GM19467 (cell line): Measurements from ENCODE around the gene PTPN2.
"Not testable (repeated sequence)": the region's sequence is repeated elsewhere in the genome, so short reads cannot be mapped to it uniquely, and the experiment has no call there.

Source experiments
- ATAC-seq: cut with Tn5 transposase; IDR thresholded peaks from one replicate; pipeline ENCODE4 v1.9.1; 2021; ENCODE audit warnings: mild to moderate bottlenecking, moderate library complexity; ENCODE audit not compliant: unreplicated experiment

Gene PTPN2

GRCh38 chr18:12776821-12777471, 107.1 kb downstream of the PTPN2 start:
- ATAC-seq = no peak

DNA sequence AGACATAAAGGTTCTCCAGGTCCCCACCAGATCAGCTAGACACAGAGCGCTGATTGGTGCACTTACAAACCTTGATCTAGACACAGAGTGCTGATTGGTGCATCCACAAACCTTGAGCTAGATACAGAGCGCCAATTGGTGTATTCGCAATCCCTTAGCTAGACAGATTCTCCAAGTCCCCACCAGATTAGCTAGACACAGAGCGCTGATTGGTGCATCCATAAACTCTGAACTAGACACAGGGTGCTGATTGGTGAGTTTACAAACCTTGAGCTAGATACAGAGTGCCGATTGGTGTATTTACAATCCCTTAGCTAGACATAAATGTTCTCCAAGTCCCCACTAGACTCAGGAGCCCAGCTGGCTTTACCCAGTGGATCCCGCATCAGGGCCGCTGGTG, 107.6 kb downstream of the PTPN2 start:
- not testable (repeated sequence) for ATAC-seq

DNA sequence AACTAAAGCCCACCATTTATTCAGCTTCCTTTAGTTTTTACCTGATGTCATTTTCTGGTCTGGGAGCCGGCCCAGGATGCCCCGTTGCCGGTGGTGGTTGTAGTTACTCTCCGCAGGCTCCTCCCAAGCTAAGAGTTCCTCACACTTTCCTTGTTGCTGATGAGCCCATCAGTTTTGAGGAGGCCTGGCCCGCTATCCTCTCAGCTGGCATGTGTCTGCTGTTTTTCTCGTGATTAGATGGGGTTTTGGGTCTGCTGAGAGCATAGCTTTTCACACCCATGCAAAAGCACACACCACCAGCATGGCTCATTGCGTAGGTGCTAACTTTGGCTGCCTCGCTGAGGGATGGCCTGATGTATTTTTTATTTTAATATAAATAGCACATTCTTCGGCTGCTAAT, 109.1 kb downstream of the PTPN2 start:
- no peak for ATAC-seq

DNA sequence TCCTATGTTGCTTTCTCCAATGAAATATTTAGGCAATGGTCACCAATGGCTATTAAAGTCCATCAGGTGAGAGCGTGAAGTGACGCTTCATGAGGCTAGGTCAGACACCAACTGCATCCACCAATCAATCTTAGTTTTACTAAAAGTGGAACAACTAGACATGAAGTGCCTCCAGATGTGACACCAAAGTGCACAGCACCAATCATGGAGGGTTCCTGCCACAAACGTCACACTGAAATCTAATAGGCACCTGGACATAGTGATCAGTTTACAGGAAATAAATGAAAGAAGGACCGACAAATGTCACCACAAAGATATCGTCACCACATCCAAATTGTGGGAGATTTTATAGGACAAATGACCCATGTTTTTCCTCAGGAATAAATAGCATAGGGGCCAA, 110.7 kb downstream of the PTPN2 start:
- no peak for ATAC-seq

DNA sequence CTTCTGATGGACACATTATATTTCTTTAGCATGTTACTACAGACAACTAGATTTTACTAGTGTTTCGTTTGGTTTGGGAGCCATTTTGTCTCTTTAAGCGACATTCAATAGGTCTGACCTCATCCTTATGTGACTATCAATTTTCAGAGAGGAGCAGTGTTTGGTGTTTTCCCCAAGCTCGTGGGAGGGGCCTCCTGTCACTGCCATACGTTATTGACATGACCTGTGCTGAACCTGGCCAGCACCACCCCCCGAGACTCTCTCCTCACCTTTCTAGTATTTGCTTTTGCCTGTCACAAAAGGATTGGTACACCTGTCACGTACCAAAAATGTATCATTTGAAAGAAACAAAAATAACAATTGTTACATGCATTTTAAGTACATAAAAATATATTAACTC, 111.9 kb downstream of the PTPN2 start:
- no peak for ATAC-seq

- ATAC-seq = no peak
These were observed 113.4 kb downstream of the PTPN2 start for GRCh38 chr18:12770469-12771219.

- no peak for ATAC-seq
These were observed 114.2 kb downstream of the PTPN2 start for GRCh38 chr18:12769644-12770440.

DNA sequence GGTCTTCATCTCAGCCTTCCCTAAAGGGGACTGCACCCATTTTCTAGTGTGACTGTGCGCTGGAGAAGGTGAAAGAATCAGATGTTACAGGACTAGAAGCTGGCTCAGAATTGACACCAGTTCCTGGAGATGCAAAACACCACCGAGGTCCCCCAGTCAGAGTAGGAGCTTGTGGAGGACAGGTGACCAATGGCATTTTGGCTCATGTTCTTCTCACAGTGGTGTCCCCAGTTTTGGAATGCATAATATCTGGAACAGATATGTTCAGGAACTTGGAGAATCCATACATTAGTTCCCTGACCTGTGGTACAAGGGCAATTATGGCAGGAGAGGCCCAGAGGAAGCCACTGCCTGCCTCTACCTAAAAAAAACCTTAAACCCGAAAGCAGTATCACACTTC, 114.9 kb downstream of the PTPN2 start:
- no peak for ATAC-seq

DNA sequence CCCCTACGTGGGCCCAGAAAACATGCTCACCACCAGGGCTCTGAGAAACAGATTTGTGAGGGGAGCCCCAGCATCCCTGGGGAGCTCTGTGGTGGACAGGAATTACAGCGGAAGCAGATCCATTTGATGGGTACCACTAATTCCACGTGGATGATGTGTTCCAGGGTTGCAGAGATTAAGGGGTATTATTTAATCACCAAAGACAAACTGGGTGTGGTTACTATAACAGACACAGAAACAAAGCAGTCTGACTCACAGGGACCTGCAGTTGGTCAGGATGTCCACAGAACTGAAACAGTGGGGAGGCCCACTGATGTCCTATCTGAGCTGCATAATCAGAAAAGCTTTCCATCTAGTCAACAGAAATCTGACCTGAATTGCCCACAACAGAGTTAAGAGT, 115.4 kb downstream of the PTPN2 start:
- ATAC-seq = no peak

DNA sequence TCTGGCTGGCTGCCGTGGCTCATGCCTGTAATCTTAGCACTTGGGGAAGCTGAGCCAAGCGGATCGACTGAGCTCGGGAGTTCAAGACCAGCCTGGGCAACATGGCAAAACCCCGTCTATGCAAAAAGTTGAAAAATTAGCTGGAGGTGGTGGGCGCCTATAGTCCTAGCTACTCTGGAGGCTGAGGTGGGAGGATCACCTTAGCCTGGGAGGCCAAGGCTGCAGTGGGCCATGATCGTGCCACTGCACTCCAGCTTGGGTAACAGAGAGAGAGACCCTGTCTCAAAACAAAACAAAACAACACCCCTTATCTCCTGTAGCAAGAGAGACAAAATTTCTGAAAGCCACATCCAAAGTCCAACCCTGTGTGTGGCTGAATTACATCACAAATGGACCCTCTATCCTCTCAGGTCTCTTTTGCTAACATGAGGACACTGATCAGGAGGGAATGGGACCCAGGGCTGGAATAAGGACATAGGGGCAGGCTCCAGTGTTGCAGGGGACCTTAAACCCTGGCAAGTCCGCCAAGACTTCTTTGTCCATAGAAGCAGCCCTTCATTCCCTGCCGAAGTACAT, 116.4 kb downstream of the PTPN2 start:
- no peak for ATAC-seq

DNA sequence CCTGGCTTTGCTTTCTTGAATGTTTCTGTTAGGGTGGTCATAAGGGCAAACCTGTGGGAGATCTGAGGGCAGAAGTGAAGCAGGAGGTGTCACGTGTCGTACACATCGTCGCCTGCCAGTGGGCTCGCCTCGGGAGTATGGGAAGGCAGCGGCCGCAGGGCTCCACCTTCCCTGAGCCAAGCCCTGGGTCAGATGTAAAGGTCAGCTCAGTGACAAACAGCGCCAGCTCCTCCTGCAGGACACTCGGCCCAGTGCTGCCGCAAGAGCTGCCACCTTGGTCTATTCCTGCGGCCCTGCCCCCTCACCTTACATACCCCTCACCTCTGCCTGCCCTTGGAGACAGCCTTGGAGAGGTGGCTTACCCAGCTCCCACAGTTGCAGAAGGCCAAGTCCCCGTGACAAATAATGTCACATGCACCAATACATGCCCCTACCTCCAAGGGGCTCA, 117.0 kb downstream of the PTPN2 start:
- no peak for ATAC-seq

- no peak for ATAC-seq
These were observed 118.5 kb downstream of the PTPN2 start for GRCh38 chr18:12765586-12765985.

- no peak for ATAC-seq
These were observed 118.9 kb downstream of the PTPN2 start for GRCh38 chr18:12765126-12765525.

DNA sequence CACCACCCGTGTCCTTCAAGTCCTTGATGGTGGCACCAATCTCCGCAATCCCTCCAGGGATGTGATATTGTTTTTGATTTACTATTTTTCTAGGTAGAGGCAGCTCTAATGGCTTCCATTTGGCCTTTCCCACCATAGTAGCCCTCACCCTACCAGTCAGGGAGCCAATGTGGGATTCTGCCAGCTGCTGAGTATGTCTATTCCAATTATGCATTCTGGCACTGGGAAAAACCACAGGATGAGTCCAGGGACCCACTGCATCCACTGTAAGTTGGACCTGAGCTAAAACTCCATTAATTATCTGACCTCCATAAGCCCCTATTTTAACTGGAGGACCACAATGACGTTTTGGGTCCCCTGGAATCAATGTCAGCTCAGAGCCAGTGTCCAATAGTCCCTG, 125.5 kb downstream of the PTPN2 start:
- not testable (repeated sequence) for ATAC-seq

GRCh38 chr18:12756619-12757239, 127.3 kb downstream of the PTPN2 start:
- ATAC-seq = not testable (repeated sequence)

DNA sequence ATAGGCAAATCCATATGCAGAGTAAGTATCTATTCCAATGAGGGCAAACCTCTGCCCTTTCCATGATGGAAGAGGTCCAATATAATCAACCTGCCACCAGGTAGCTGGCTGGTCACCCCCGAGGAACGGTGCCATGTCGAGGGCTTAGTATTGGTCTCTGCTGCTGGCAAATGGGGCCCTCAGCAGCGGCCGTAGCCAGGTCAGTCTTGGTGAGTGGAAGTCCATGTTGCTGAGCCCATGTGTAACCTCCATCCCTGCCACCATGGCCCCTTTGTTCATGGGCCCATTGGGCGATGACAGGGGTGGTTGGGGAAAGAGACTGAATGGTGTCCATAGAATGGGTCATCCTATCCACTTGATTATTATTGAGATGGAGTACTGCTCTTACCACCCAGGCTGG, 128.4 kb downstream of the PTPN2 start:
- ATAC-seq = not testable (repeated sequence)

GRCh38 chr18:12754511-12754910, 129.5 kb downstream of the PTPN2 start:
- ATAC-seq = no peak

GRCh38 chr18:12751891-12752290, 132.1 kb downstream of the PTPN2 start:
- no peak for ATAC-seq

GRCh38 chr18:12751503-12751884, 132.5 kb downstream of the PTPN2 start:
- ATAC-seq = no peak

GRCh38 chr18:12750715-12751502, 133.1 kb downstream of the PTPN2 start:
- no peak for ATAC-seq
